Astrocyte (in vitro differentiated cells and primary cell): Measurements from ENCODE around the gene ANKFY1.

Experiments used
- EZH2 ChIP-seq: IDR thresholded peaks from 2 replicates; pipeline ENCODE4 v1.6.1; 2012; ENCODE audit warnings: mild to moderate bottlenecking, low read length, inconsistent platforms; ENCODE audit not compliant: insufficient read depth
- TF ChIP-seq, protein P1 (sequence below): IDR thresholded peaks from 2 replicates; pipeline ENCODE4 v1.5.1; 2011; ENCODE audit warnings: low read depth, mild to moderate bottlenecking, inconsistent platforms, low read length, moderate library complexity; ENCODE audit not compliant: insufficient read depth

DNA sequence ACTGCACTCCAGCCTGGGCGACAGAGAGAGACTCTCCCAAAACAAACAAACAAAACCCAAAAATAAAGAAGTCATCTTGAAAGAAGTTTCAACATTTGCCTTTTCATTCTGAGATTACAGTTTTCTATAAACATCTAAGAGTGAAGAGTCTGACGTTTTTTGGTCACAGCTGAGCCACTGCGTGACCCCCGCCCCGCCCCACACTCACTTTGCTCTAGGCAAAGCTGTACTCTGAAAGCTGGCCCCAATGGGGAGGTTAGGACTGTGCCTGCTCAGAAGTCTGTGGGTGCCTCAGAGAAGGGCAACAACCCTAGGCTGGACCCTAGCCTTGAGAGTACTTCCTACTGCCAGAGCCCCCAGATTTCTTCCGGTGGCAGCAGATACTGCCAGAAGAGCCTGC, 101.5 kb downstream of the ANKFY1 start:
- TF ChIP-seq, protein P1, sequence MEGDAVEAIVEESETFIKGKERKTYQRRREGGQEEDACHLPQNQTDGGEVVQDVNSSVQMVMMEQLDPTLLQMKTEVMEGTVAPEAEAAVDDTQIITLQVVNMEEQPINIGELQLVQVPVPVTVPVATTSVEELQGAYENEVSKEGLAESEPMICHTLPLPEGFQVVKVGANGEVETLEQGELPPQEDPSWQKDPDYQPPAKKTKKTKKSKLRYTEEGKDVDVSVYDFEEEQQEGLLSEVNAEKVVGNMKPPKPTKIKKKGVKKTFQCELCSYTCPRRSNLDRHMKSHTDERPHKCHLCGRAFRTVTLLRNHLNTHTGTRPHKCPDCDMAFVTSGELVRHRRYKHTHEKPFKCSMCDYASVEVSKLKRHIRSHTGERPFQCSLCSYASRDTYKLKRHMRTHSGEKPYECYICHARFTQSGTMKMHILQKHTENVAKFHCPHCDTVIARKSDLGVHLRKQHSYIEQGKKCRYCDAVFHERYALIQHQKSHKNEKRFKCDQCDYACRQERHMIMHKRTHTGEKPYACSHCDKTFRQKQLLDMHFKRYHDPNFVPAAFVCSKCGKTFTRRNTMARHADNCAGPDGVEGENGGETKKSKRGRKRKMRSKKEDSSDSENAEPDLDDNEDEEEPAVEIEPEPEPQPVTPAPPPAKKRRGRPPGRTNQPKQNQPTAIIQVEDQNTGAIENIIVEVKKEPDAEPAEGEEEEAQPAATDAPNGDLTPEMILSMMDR, result no peak
- no peak for TF ChIP-seq EZH2
